HCT116 (cell line): ENCODE results near the gene RASAL2. TPM values are rescaled to one million over a fixed set of nuclear protein-coding genes. Genes with fewer than 3 reads are reported as not detected.

Experiments
- ATAC-seq: fragments of 200-7000 bp; cut with Tn5 transposase; 2 replicates; pipeline ENCODE4 v1.9.1; 2020; ENCODE audit warnings: mild to moderate bottlenecking, moderate library complexity
- BruUV-seq: library from RNA; stranded (reverse); fragments of 400-500 nt; replicated peaks from 2 replicates; lab custom pipeline; 2021; lab: Mats Ljungman, UMichigan
- CTCF ChIA-PET: fragments of 300-600 bp; sonication (Branson Sonifier 250); formaldehyde crosslinking; loops from one replicate; lab custom pipeline; 2021; ENCODE audit warnings: antibody characterized with exemption; lab: Charles Lee
- POLR2A ChIA-PET: fragments of 300-600, 350-600 bp; sonication (Branson Sonifier 250); formaldehyde crosslinking; loops from one replicate; lab custom pipeline; 2021; ENCODE audit warnings: antibody characterized with exemption; lab: Charles Lee
- RAD21 ChIA-PET, 2 experiments: fragments of 300-600 bp; sonication (Branson Sonifier 250); formaldehyde crosslinking; loops; one replicate each; lab custom pipeline; 2023; ENCODE audit warnings: low total read pairs in 2 of 2; ENCODE audit not compliant: uncharacterized antibody in 2 of 2, unreplicated experiment in 2 of 2, low non-redundant PET in 1 of 2; lab: Charles Lee
- DNase-seq: peaks from one replicate; pipeline ENCODE4 v3.0.0-alpha.2; 2010; ENCODE audit warnings: low read depth, low spot score
- H2AFZ ChIP-seq: fragments of 200-600 bp; shearing (Covaris generic), sonication (generic); 2 replicates; pipeline ENCODE4 v1.6.1; 2017; ENCODE audit warnings: low read depth, mixed run types, mixed read lengths, antibody characterized with exemption, low read length; ENCODE audit not compliant: poor library complexity, severe bottlenecking
- H3K27ac ChIP-seq: 2 replicates; pipeline ENCODE4 v1.5.1; 2012; ENCODE audit warnings: low read depth, low read length
- H3K27me3 ChIP-seq: fragments of 200-600 bp; sonication (generic); 2 replicates; pipeline ENCODE4 v1.6.1; 2016; ENCODE audit warnings: mixed run types, low read length, mixed read lengths; ENCODE audit not compliant: insufficient read depth
- H3K36me3 ChIP-seq, 2 experiments: fragments of 200-500 bp in 1 of 2; fragments of 200-600 bp in 1 of 2; sonication (Bioruptor generic) in 1 of 2; sonication (generic) in 1 of 2; 2 replicates each; pipeline versions ENCODE4 v1.5.1 to v1.6.1; 2014 to 2016; ENCODE audit warnings: low read length in 2 of 2, inconsistent platforms in 1 of 2, mixed read lengths in 1 of 2, mixed run types in 1 of 2; ENCODE audit not compliant: insufficient read depth in 2 of 2, control insufficient read depth in 1 of 2
- H3K4me1 ChIP-seq, 2 experiments: fragments of 200-600 bp in 1 of 2; sonication (generic) in 1 of 2; 2 replicates each; pipeline versions ENCODE4 v1.5.1 to v1.6.1; 2012 to 2017; ENCODE audit warnings: low read length in 2 of 2, inconsistent platforms in 1 of 2, mild to moderate bottlenecking in 1 of 2, mixed read lengths in 1 of 2, mixed run types in 1 of 2, moderate library complexity in 1 of 2; ENCODE audit not compliant: insufficient read depth in 2 of 2, control insufficient read depth in 1 of 2
- H3K4me2 ChIP-seq: fragments of 200-600 bp; sonication (generic); 2 replicates; pipeline ENCODE4 v1.6.1; 2017; ENCODE audit warnings: mixed run types, low read length, mixed read lengths
- H3K4me3 ChIP-seq, 2 experiments: fragments of 200-600 bp in 1 of 2; sonication (generic) in 1 of 2; replicated peaks in 1 of 2; 2 replicates each; pipeline ENCODE4 v1.5.1; 2011 to 2016; ENCODE audit warnings: low read length in 2 of 2, control low read depth in 1 of 2, low read depth in 1 of 2, mild to moderate bottlenecking in 1 of 2, mixed read lengths in 1 of 2, mixed run types in 1 of 2
- H3K79me2 ChIP-seq: fragments of 200-600 bp; sonication (generic); 2 replicates; pipeline ENCODE4 v1.6.1; 2017; ENCODE audit warnings: mild to moderate bottlenecking, mixed run types, low read length, moderate library complexity, mixed read lengths; ENCODE audit not compliant: insufficient read depth
- H3K9ac ChIP-seq: fragments of 200-600 bp; sonication (generic); 2 replicates; pipeline ENCODE4 v1.6.1; 2016; ENCODE audit warnings: low read length, mixed read lengths
- H3K9me2 ChIP-seq: fragments of 200-600 bp; sonication (generic), shearing (Covaris generic); 2 replicates; pipeline ENCODE4 v1.6.1; 2017; ENCODE audit warnings: mixed run types, mild to moderate bottlenecking, moderate library complexity; ENCODE audit not compliant: insufficient read depth
- H3K9me3 ChIP-seq, 2 experiments: fragments of 200-500 bp in 1 of 2; fragments of 200-600 bp in 1 of 2; sonication (Bioruptor generic) in 1 of 2; sonication (generic) in 1 of 2; 2 replicates each; pipeline ENCODE4 v1.6.1; 2014 to 2017; ENCODE audit warnings: low read length in 2 of 2, mixed read lengths in 2 of 2, inconsistent platforms in 1 of 2, low read depth in 1 of 2, mild to moderate bottlenecking in 1 of 2, mixed run types in 1 of 2, moderate library complexity in 1 of 2; ENCODE audit not compliant: control insufficient read depth in 1 of 2, insufficient read depth in 1 of 2
- H4K20me1 ChIP-seq: fragments of 200-600 bp; sonication (generic), shearing (Covaris generic); 2 replicates; pipeline ENCODE4 v1.6.1; 2017; ENCODE audit warnings: mixed run types, mild to moderate bottlenecking, moderate library complexity; ENCODE audit not compliant: insufficient read depth
- ATF3 ChIP-seq: IDR thresholded peaks from 2 replicates; pipeline ENCODE4 v1.6.1; 2012
- CEBPB ChIP-seq: IDR thresholded peaks from 2 replicates; pipeline ENCODE4 v1.6.1; 2012; ENCODE audit warnings: low read depth
- EGR1 ChIP-seq: IDR thresholded peaks from 2 replicates; pipeline ENCODE4 v1.6.1; 2012; ENCODE audit warnings: low read depth
- ELF1 ChIP-seq: IDR thresholded peaks from 2 replicates; pipeline ENCODE4 v1.6.1; 2012; ENCODE audit warnings: low read depth, borderline replicate concordance
- FOSL1 ChIP-seq: IDR thresholded peaks from 2 replicates; pipeline ENCODE4 v1.6.1; 2012; ENCODE audit warnings: low read depth
- POLR2A ChIP-seq: IDR thresholded peaks from 2 replicates; pipeline ENCODE4 v1.7.0; 2011; ENCODE audit warnings: borderline replicate concordance; ENCODE audit not compliant: insufficient read depth, insufficient read length; ENCODE audit errors: extremely low read depth
- YY1 ChIP-seq: IDR thresholded peaks from 2 replicates; pipeline ENCODE4 v1.6.1; 2011; ENCODE audit warnings: low read length, low read depth, moderate library complexity, mild to moderate bottlenecking; ENCODE audit not compliant: insufficient replicate concordance; ENCODE audit errors: extremely low read depth
- ZBTB33 ChIP-seq: IDR thresholded peaks from 2 replicates; pipeline ENCODE4 v1.6.1; 2011; ENCODE audit warnings: mild to moderate bottlenecking, low read length, moderate library complexity; ENCODE audit not compliant: insufficient replicate concordance; ENCODE audit errors: extremely low read depth
- ZFX ChIP-seq: fragments of 450-650 bp; IDR thresholded peaks from 2 replicates; pipeline ENCODE4 v1.6.1; 2017
- ZNF274 ChIP-seq: fragments of 200-500 bp; sonication (Bioruptor generic); IDR thresholded peaks from 2 replicates; pipeline ENCODE4 v1.6.1; 2014; ENCODE audit warnings: mild to moderate bottlenecking, low read depth, low read length, inconsistent platforms
- intact Hi-C: fragments of 100-400 bp; cut with micrococcal nuclease; formaldehyde crosslinking; loops from 2 replicates; pipeline ENCODE4 v1.10.0; 2022
- total RNA-seq: library from RNA; stranded (reverse); gene quantifications from one replicate; pipeline ENCODE4 v1.2.1, GENCODE V29; 2021; ENCODE audit not compliant: unreplicated experiment
- TF ChIP-seq, protein P1 (sequence below), 3 experiments: fragments of 200-600 bp in 1 of 3; sonication (generic) in 1 of 3; IDR thresholded peaks in 2 of 3; conservative IDR thresholded peaks in 1 of 3; 2 replicates each; pipeline ENCODE4 v1.5.1; 2012 to 2017; ENCODE audit warnings: low read depth in 2 of 3, low read length in 2 of 3, antibody characterized with exemption in 1 of 3, borderline replicate concordance in 1 of 3, control low read depth in 1 of 3, mild to moderate bottlenecking in 1 of 3, mixed read lengths in 1 of 3, mixed run types in 1 of 3, moderate library complexity in 1 of 3; ENCODE audit not compliant: insufficient read depth in 1 of 3

Gene RASAL2
- total RNA-seq, 1 experiment from 2014 or later: 11.7 TPM

- intact Hi-C loops: loop anchor here (10.0 kb wide), 2 partner anchors 704 to 1064 kb away; partner anchors contain the start of gene TDRD5
- ATAC-seq: peak; percentile 13; the same call in 1 of the 2 replicates
- H3K9ac ChIP-seq: no peak overlapping the region; the same call in 1 of the 2 replicates
- no peak for DNase-seq
- ChIA-PET RAD21 (interaction anchor here in 1 of 2 experiments (0.6 kb wide), 1 partner anchor 254 kb away, joined by 5 read pairs; no protein-coding TSS in a partner anchor), POLR2A (no interaction called here), CTCF (interaction anchor here (2.2 to 4.9 kb wide), 3 partner anchors 29 to 231 kb away, joined by 10 to 27 read pairs (median 15); no protein-coding TSS in a partner anchor)
- no peaks in the 10 kb centered on the region for H3K27me3 ChIP-seq
- no peaks in the 10 kb centered on the region for H3K9me3 ChIP-seq
- no peak for TF ChIP-seq FOSL1
- no peak for TF ChIP-seq ZBTB33
- TF ChIP-seq ELF1: no peak
- TF ChIP-seq ATF3: no peak
- no peak for TF ChIP-seq CEBPB
- TF ChIP-seq, protein P1, sequence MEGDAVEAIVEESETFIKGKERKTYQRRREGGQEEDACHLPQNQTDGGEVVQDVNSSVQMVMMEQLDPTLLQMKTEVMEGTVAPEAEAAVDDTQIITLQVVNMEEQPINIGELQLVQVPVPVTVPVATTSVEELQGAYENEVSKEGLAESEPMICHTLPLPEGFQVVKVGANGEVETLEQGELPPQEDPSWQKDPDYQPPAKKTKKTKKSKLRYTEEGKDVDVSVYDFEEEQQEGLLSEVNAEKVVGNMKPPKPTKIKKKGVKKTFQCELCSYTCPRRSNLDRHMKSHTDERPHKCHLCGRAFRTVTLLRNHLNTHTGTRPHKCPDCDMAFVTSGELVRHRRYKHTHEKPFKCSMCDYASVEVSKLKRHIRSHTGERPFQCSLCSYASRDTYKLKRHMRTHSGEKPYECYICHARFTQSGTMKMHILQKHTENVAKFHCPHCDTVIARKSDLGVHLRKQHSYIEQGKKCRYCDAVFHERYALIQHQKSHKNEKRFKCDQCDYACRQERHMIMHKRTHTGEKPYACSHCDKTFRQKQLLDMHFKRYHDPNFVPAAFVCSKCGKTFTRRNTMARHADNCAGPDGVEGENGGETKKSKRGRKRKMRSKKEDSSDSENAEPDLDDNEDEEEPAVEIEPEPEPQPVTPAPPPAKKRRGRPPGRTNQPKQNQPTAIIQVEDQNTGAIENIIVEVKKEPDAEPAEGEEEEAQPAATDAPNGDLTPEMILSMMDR (IDR thresholded peaks at IDR 0.05 in 2 of 3, conservative IDR thresholded peaks at IDR 0.05 in 1 of 3; ENCODE audit: borderline replicate concordance in 1 of 3, insufficient read depth in 1 of 3, low read depth in 2 of 3, low read length in 2 of 3): no peak
- no peak for TF ChIP-seq EGR1
- TF ChIP-seq ZFX: no peak
- TF ChIP-seq POLR2A: no peak
- TF ChIP-seq YY1: no peak
- TF ChIP-seq ZNF274: no peak
- no peaks in the 10 kb centered on the region for H3K9me2 ChIP-seq
- no peaks in the 10 kb centered on the region for H3K36me3 ChIP-seq
- BruUV-seq: no TSS peak
- no peak overlapping the region for H3K27ac ChIP-seq
- H3K4me1 ChIP-seq: peaks cover 11 to 36% of the 10 kb centered on the region in 2 experiments
- H2AFZ ChIP-seq: no peak overlapping the region
- H3K79me2 ChIP-seq: no peaks in the 10 kb centered on the region
- H3K4me3 ChIP-seq: no peak overlapping the region
- H4K20me1 ChIP-seq: no peaks in the 10 kb centered on the region
- peak overlapping the region; percentile 49 for H3K4me2 ChIP-seq
These were observed 436.6 kb downstream of the RASAL2 start for GRCh38 chr1:178530502-178530901.
